Glutamatergic neuron (in vitro differentiated cells): ENCODE data around the gene PRDM10. TPM values are rescaled to one million over a fixed set of nuclear protein-coding genes. Genes with fewer than 3 reads are reported as not detected.
A peak's percentile ranks its signal among the peaks of the same experiment; 100 is the strongest.

Experiments used
- DNase-seq: peaks from one replicate; pipeline ENCODE4 v3.0.0; 2022
- H3K27ac Mint-ChIP-seq: one replicate; pipeline ENCODE4 v1.8.0; 2020; ENCODE audit warnings: mild to moderate bottlenecking, mixed read lengths, inconsistent platforms; ENCODE audit not compliant: unreplicated experiment
- H3K27me3 Mint-ChIP-seq: one replicate; pipeline ENCODE4 v1.8.0; 2020; ENCODE audit warnings: mild to moderate bottlenecking, moderate library complexity, mixed read lengths, inconsistent platforms; ENCODE audit not compliant: unreplicated experiment
- H3K36me3 Mint-ChIP-seq: one replicate; pipeline ENCODE4 v1.8.0; 2020; ENCODE audit warnings: mild to moderate bottlenecking, mixed read lengths, inconsistent platforms; ENCODE audit not compliant: unreplicated experiment
- H3K4me1 Mint-ChIP-seq: one replicate; pipeline ENCODE4 v1.8.0; 2020; ENCODE audit warnings: mild to moderate bottlenecking, low read depth, mixed read lengths, inconsistent platforms; ENCODE audit not compliant: unreplicated experiment
- H3K4me3 Mint-ChIP-seq: one replicate; pipeline ENCODE4 v1.8.0; 2020; ENCODE audit warnings: mild to moderate bottlenecking, mixed read lengths, inconsistent platforms; ENCODE audit not compliant: unreplicated experiment
- H3K9me3 Mint-ChIP-seq: one replicate; pipeline ENCODE4 v1.8.0; 2020; ENCODE audit warnings: mild to moderate bottlenecking, moderate library complexity, mixed read lengths, inconsistent platforms; ENCODE audit not compliant: unreplicated experiment
- CTCF ChIP-seq: fragments of 200-600 bp; sonication (generic); IDR thresholded peaks from one replicate; pipeline ENCODE4 v1.5.0; 2021; ENCODE audit not compliant: partially characterized antibody, unreplicated experiment
- long read RNA-seq: library from polyadenylated mRNA; unstranded; transcript quantifications from one replicate; pipeline ENCODE4 v2.0.0, GENCODE V29; 2020; ENCODE audit not compliant: unreplicated experiment
- total RNA-seq: library from RNA; stranded (reverse); fragmentation: NEBNext Ultra II Directional; extraction: Animal tissue kit (Norgen Biotek cat#: 25700); gene quantifications from one replicate; pipeline ENCODE4 v1.2.1, GENCODE V29; 2021; ENCODE audit not compliant: unreplicated experiment

PRDM10 gene
- total RNA-seq = 19.8 TPM
- long read RNA-seq, partial matches to known transcripts = 1 of 1 reads
- long read RNA-seq, other reads (novel, unspliced or antisense) = 0 of 1 reads

DNA sequence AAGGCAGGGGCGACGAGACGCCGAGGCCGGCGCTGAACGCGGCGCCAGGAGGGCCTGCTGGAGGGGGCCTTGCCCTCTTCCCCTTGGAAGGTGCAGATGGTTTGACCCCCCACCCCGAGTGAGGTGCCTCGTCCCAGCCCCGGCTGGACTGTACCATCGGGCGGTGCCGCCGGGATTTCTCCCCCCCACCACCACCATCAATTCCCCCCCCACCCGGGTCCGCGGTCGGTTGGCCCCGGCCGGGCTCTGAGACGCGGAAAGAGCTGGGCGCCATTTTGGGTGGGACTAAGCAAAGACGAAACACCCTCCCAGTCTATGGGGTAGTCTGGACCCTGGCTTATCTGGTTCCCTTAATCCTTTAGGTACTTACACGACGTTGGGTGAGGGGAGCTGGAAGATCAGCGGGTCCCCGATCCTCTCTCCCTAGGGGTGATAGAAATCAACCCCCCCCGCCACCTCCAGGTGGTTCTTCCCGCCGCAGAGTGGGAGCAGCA, at the start of gene PRDM10:
TSS of gene PRDM10 (minus strand) at position 484 of the 494 bp plus-strand sequence. CDS start 41,871 bp downstream, outside the sequence.
- peak within 1 kb of the TSS; percentile 100 for H3K27ac Mint-ChIP-seq
- peaks cover 13% of the 10 kb centered on the region for H3K27me3 Mint-ChIP-seq
- H3K9me3 Mint-ChIP-seq = peaks cover 17% of the 10 kb centered on the region
- DNase-seq = peak; percentile 91
- H3K4me1 Mint-ChIP-seq = no peaks in the 10 kb centered on the region
- H3K36me3 Mint-ChIP-seq = peaks cover 4% of the 10 kb centered on the region
- TF ChIP-seq CTCF = peak; percentile 12
- peak within 1 kb of the TSS; percentile 96 for H3K4me3 Mint-ChIP-seq

GRCh38 chr11:130051082-130051481, 48.4 kb upstream of the PRDM10 start:
- no peak overlapping the region for H3K4me3 Mint-ChIP-seq
- no peak for TF ChIP-seq CTCF
- H3K27me3 Mint-ChIP-seq = no peaks in the 10 kb centered on the region
- no peak overlapping the region for H3K27ac Mint-ChIP-seq
- H3K36me3 Mint-ChIP-seq = no peaks in the 10 kb centered on the region
- no peaks in the 10 kb centered on the region for H3K4me1 Mint-ChIP-seq
- DNase-seq = no peak
- H3K9me3 Mint-ChIP-seq = no peaks in the 10 kb centered on the region

DNA sequence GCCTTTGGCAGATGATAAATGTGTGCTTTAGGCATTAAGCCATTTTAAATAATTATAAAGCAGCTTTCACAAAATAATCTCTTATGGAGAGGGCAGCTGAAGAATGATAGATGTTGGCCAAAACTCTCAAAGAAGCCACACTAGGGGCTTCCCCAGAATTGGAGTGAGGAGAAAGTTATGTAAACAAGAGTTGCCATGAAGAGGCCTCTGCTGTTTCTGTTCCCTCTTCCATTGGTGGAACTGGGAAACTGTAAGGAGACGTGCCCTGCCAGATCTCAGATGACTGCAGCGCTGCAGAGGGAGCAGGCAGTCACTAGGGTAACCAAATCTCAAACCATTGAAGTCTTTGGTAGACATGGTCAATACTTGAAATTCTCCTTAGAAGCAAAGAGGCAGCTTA, 47.6 kb upstream of the PRDM10 start:
- Mint-ChIP-seq H3K4me1 (no peaks in the 10 kb centered on the region), H3K9me3 (no peaks in the 10 kb centered on the region), H3K27ac (no peak overlapping the region), H3K36me3 (no peaks in the 10 kb centered on the region), H3K4me3 (no peak overlapping the region), H3K27me3 (no peaks in the 10 kb centered on the region)
- no peak for TF ChIP-seq CTCF
- no peak for DNase-seq

GRCh38 chr11:130049328-130049771, 46.7 kb upstream of the PRDM10 start:
- DNase-seq = no peak
- Mint-ChIP-seq H3K27me3 (no peaks in the 10 kb centered on the region), H3K9me3 (no peaks in the 10 kb centered on the region), H3K4me1 (no peaks in the 10 kb centered on the region), H3K27ac (no peak overlapping the region), H3K4me3 (no peak overlapping the region), H3K36me3 (no peaks in the 10 kb centered on the region)
- no peak for TF ChIP-seq CTCF

GRCh38 chr11:130047141-130047540, 44.5 kb upstream of the PRDM10 start:
- Mint-ChIP-seq H3K27me3 (no peaks in the 10 kb centered on the region), H3K9me3 (no peaks in the 10 kb centered on the region), H3K4me3 (no peak overlapping the region), H3K4me1 (no peaks in the 10 kb centered on the region), H3K27ac (no peak overlapping the region), H3K36me3 (peaks cover 5% of the 10 kb centered on the region)
- TF ChIP-seq CTCF = no peak
- DNase-seq = no peak
